ENCODE measurements around the gene MGAT5B.

The MGAT5B gene

DNA sequence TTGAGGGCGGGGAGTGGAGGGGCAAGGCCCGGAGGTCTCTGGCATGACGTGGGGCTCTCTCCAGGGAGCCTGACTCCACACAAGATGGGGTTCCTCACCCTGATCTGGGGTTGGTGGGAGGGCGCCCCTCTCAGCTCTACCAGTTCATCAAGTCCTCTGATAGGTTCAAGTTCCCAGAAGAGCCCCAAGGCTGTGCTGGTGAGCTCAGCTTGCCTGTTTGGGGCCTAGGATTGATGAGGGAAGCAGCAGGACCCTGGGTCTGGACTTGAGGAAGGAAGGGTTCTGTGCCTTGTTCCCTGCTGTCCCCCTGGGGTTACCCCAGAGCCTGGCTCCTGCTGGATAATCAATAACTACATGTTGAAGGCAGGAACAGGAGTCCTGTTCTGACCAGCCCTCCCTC lies 3.5 kb downstream of the MGAT5B start:
- TF ChIP-seq, protein P1, sequence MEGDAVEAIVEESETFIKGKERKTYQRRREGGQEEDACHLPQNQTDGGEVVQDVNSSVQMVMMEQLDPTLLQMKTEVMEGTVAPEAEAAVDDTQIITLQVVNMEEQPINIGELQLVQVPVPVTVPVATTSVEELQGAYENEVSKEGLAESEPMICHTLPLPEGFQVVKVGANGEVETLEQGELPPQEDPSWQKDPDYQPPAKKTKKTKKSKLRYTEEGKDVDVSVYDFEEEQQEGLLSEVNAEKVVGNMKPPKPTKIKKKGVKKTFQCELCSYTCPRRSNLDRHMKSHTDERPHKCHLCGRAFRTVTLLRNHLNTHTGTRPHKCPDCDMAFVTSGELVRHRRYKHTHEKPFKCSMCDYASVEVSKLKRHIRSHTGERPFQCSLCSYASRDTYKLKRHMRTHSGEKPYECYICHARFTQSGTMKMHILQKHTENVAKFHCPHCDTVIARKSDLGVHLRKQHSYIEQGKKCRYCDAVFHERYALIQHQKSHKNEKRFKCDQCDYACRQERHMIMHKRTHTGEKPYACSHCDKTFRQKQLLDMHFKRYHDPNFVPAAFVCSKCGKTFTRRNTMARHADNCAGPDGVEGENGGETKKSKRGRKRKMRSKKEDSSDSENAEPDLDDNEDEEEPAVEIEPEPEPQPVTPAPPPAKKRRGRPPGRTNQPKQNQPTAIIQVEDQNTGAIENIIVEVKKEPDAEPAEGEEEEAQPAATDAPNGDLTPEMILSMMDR (IDR thresholded peaks at IDR 0.05; ENCODE audit: low read depth, low read length), result no peak
- H3K4me3 ChIP-seq (ENCODE audit: low read depth, low read length), result no peak overlapping the region

DNA sequence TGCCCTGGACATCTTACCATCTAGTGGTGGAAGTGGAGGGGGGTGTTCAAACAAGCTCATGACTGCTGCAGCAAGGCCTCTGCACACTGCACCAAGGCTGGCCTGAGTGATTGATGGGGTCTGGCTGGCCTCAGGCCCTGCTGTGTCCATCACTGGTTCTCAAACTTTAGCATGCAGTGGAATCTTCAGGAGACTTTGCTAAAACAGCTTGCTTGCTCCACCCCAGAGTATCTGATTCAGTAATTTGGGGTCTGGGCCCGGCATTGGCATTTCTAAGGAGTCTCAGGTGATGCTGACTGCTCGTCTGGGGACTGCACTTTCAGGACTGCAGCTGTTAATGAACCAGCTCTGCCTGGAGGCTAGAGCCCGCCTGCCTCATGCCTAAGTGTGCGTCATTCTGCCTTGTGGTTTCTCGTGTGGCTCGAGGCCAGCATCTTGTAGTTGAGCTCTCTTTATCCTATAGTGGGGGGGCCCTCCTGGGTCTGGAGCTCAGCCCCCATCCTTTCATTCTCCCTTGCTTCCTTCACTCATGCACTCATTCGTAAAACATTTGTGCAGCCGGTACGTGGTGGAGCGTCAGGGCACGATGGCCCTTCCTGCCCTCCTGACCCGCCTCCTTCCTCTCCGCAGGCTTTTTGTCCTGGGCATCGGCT lies 4.1 kb downstream of the MGAT5B start:
- TF ChIP-seq, protein P1 (IDR thresholded peaks at IDR 0.05; ENCODE audit: low read depth, low read length), result no peak
- H3K4me3 ChIP-seq (ENCODE audit: low read depth, low read length), result no peak overlapping the region

DNA sequence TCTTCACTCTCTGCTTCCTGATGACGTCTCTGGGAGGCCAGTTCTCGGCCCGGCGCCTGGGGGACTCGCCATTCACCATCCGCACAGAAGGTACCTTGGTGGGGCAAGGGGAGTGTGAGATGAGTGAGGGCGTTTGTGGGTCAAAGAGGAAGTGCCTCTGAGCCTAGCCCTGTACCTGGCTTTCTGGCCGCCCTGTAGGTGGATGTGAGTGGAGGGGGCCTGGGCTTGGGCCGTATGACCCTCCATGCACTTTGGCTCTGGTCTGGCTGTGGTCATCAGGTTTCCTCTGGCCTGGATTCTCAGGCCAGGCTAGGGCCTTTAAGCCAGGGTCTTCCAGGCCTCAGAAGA lies 4.6 kb downstream of the MGAT5B start:
- H3K4me3 ChIP-seq (ENCODE audit: low read depth, low read length), result no peak overlapping the region
- TF ChIP-seq, protein P1 (IDR thresholded peaks at IDR 0.05; ENCODE audit: low read depth, low read length), result no peak

DNA sequence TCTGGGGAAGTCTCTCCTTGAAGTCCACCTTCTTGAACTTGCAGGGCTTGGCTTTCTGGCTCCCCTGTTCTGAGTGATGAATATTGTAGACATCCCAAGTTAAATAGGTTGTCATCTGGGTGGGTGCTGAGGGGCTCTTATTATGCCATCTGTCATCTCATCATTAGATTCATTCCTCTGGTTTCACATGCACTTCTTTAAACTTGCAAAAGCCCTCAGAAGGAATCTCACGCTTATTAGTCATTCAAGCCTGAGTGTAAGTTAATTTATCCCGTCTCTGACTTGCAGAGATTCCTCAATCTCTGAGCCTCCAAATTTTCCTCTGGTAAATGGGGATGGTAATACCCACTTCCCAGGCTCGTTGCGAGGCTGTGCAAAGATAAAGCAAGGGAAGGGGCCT lies 5.7 kb downstream of the MGAT5B start:
- no peak overlapping the region for H3K4me3 ChIP-seq (ENCODE audit: low read depth, low read length)
- TF ChIP-seq, protein P1 (IDR thresholded peaks at IDR 0.05; ENCODE audit: low read depth, low read length), result no peak

DNA sequence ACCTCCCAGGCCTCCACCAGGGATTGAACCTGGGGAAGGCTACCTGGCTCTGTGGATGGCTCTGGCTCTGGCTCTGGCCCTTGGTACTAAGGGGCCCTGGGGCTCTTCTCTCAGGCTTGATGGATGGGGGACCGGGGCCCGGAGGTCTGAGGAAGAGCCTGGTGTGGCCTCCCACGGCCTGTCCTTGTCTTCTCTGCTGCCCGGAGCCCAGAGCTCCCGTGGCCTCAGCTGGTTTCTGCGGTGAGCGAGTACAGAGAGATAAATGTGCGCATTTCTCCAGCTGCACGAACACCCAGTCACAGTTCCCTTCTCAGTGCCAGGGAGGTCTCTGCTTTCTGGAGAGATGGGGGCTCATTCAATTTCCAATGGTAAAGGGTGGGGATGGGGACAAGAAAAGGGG lies 9.2 kb downstream of the MGAT5B start:
- TF ChIP-seq, protein P1 (IDR thresholded peaks at IDR 0.05; ENCODE audit: low read depth, low read length), result no peak
- no peak overlapping the region for H3K4me3 ChIP-seq (ENCODE audit: low read depth, low read length)

DNA sequence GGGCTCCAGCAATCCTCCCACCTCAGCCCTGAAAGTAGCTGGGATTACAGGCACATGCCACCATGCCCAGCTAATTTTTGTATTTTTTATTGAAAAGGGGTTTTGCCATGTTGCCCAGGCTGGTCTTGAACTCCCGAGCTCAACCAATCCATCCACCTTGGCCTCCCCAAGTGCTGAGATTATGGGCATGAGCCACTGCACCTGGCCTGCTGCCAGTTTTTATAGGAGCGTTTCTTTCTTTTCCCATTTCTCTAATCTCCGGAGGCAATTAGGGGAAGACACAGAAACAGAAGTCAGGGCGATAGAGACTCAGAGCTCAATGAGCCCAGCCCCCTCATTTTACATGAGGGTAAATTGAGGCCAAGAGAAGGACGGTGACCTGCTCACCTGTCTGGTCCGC lies 10.4 kb downstream of the MGAT5B start:
- TF ChIP-seq, protein P1 (IDR thresholded peaks at IDR 0.05; ENCODE audit: low read depth, low read length), result no peak
- H3K4me3 ChIP-seq (ENCODE audit: low read depth, low read length), result no peak overlapping the region

DNA sequence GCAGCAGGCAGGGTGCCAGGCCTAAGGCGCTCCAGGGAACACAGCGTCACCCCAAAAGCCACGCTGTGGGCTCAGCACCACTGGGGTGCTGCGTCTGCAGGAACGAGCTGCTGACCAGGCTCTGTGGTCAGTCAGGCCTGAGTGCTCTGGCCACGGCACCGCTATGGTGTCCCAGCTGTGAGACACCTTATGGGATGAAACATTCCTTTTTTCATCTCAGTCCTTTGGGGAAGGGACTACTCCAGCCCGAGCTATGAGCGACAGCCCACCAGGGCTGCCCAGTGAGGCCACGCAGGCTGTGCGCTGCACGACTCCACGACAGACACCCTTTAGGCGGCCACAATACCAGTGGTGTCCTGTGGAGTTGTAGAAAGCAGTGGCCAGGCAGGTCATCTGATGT lies 11.1 kb downstream of the MGAT5B start:
- TF ChIP-seq, protein P1 (IDR thresholded peaks at IDR 0.05; ENCODE audit: low read depth, low read length), result no peak
- no peak overlapping the region for H3K4me3 ChIP-seq (ENCODE audit: low read depth, low read length)
